ENCODE results near the gene PRAME.

GRCh38 chr22:22558972-22559603, at the start of gene PRAME:
- peak; percentile 91 for TF ChIP-seq CTCF (IDR thresholded peaks at IDR 0.05)
- TF ChIP-seq SIN3A (IDR thresholded peaks at IDR 0.05; ENCODE audit: borderline replicate concordance, insufficient read depth, low read depth, low read length) = no peak
- TF ChIP-seq POLR2AphosphoS5 (IDR thresholded peaks at IDR 0.05; ENCODE audit: low read depth, low read length) = no peak

Data from Panc1 (cell line).